ENCODE measurements around the gene ACO2. TPM values are rescaled to one million over a fixed set of nuclear protein-coding genes. Genes with fewer than 3 reads are reported as not detected.

ACO2 gene
- total RNA-seq (2021; fragmentation: NEBNext Ultra II Directional; extraction: Animal tissue kit (Norgen Biotek cat#: 25700)), result 10 to 100 TPM; 72.3 to 87.4 (median 78.7) TPM
- long read RNA-seq, transcript ACO2-201 (18 exons, 2,741 nt), result major isoform, 61 of 98 reads
- long read RNA-seq, partial matches to known transcripts, result 28 of 98 reads
- long read RNA-seq, other reads (novel, unspliced or antisense), result 9 of 98 reads

GRCh38 chr22:41468381-41469217 is at the start of gene ACO2, which contains the start of gene PHF5A:
TSS of gene ACO2 (plus strand) at chr22:41469117. CDS start at chr22:41469147, 30 bp downstream.
TSS of gene PHF5A (minus strand) at chr22:41468692. CDS start at chr22:41468653, 39 bp downstream.
- Mint-ChIP-seq H3K4me3 (peak within 1 kb of the TSS; percentile 90), H3K27me3 (ENCODE audit: insufficient read depth) (peaks cover 5% of the 10 kb centered on the region), H3K27ac (peak within 1 kb of the TSS; percentile 98), H3K36me3 (ENCODE audit: low read depth) (peaks cover 29% of the 10 kb centered on the region), H3K4me1 (ENCODE audit: low read depth) (peaks cover 31% of the 10 kb centered on the region), H3K9me3 (no peaks in the 10 kb centered on the region)
- DNase-seq, result peak; percentile 97
- TF ChIP-seq CTCF (IDR thresholded peaks at IDR 0.05), result no peak

- no peak for TF ChIP-seq CTCF (IDR thresholded peaks at IDR 0.05)
- H3K27ac Mint-ChIP-seq, result no peak overlapping the region
- DNase-seq, result no peak
- H3K9me3 Mint-ChIP-seq, result no peaks in the 10 kb centered on the region
- H3K4me3 Mint-ChIP-seq, result no peak overlapping the region
- no peaks in the 10 kb centered on the region; the same call in 1 of the 2 replicates for H3K36me3 Mint-ChIP-seq (ENCODE audit: low read depth)
- no peaks in the 10 kb centered on the region for H3K27me3 Mint-ChIP-seq (ENCODE audit: insufficient read depth)
- H3K4me1 Mint-ChIP-seq (ENCODE audit: low read depth), result no peaks in the 10 kb centered on the region
Observed at GRCh38 chr22:41425660-41426365, 43.1 kb upstream of the ACO2 start.

GRCh38 chr22:41429232-41429950 is 39.5 kb upstream of the ACO2 start:
- H3K4me1 Mint-ChIP-seq (ENCODE audit: low read depth), result no peaks in the 10 kb centered on the region
- H3K27me3 Mint-ChIP-seq (ENCODE audit: insufficient read depth), result peaks cover 2% of the 10 kb centered on the region; the same call in 1 of the 2 replicates
- H3K9me3 Mint-ChIP-seq, result no peaks in the 10 kb centered on the region
- H3K4me3 Mint-ChIP-seq, result no peak overlapping the region
- no peak overlapping the region for H3K27ac Mint-ChIP-seq
- no peak for TF ChIP-seq CTCF (IDR thresholded peaks at IDR 0.05)
- no peak for DNase-seq
- H3K36me3 Mint-ChIP-seq (ENCODE audit: low read depth), result peaks cover 13% of the 10 kb centered on the region

- no peak overlapping the region for H3K27ac Mint-ChIP-seq
- H3K36me3 Mint-ChIP-seq (ENCODE audit: low read depth), result peaks cover 13% of the 10 kb centered on the region
- no peak overlapping the region for H3K4me3 Mint-ChIP-seq
Observed at GRCh38 chr22:41429951-41430332, 39.0 kb upstream of the ACO2 start.

More at GRCh38 chr22:41429951-41430332, 39.0 kb upstream of the ACO2 start:
- H3K9me3 Mint-ChIP-seq, result no peaks in the 10 kb centered on the region
- no peak for TF ChIP-seq CTCF (IDR thresholded peaks at IDR 0.05)
- no peaks in the 10 kb centered on the region for H3K4me1 Mint-ChIP-seq (ENCODE audit: low read depth)
- peaks cover 2% of the 10 kb centered on the region; the same call in 1 of the 2 replicates for H3K27me3 Mint-ChIP-seq (ENCODE audit: insufficient read depth)
- no peak for DNase-seq

Data from HFFc6 (cell line).